Stimulated activated CD4-positive, alpha-beta T cell treated with anti-CD3 and anti-CD28 coated beads, Interleukin-4, amount 100 ng/mL, for 48 hours (primary cell): Measurements from ENCODE around the gene LDLRAD4.
A peak's percentile ranks its signal among the peaks of the same experiment; 100 is the strongest.
"Not testable (repeated sequence)": the region's sequence is repeated elsewhere in the genome, so short reads cannot be mapped to it uniquely, and the experiment has no call there.

Experiments
- DNase-seq, 2 donors: peaks; one replicate each; pipeline ENCODE4 v3.0.0-alpha.2; 2020; ENCODE audit warnings: low read depth in 2 of 2

The LDLRAD4 gene

DNA sequence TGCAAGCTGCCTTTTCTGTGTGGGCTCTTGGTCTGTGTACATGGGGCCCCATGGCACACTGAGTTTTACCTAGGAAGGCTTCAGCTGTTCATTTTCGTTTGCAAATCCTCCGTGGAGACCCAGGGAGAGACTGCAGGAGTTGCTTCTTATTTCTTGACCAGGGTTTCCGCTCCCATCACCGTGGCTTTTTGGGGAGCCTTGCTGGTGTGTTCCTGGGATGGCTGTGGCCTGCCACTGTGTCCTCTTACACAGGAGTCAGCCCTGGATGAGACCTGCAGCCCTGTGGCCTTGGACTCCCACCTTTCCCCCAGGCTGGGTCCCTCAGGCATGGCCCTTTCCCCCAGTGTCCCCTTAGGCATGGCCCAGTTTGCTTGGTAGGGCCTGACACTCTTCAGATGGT is 370.8 kb downstream of the LDLRAD4 start:
- no peak for DNase-seq

- DNase-seq: no peak
Observed at GRCh38 chr18:13589943-13590342, 371.4 kb downstream of the LDLRAD4 start.

GRCh38 chr18:13592246-13592645 is 373.7 kb downstream of the LDLRAD4 start:
- no peak for DNase-seq

- DNase-seq: no peak
Observed at GRCh38 chr18:13594551-13594950, 376.0 kb downstream of the LDLRAD4 start.

- no peak for DNase-seq
Observed at GRCh38 chr18:13597068-13597467, 378.5 kb downstream of the LDLRAD4 start.

GRCh38 chr18:13598591-13598990 is 380.0 kb downstream of the LDLRAD4 start:
- no peak for DNase-seq

DNA sequence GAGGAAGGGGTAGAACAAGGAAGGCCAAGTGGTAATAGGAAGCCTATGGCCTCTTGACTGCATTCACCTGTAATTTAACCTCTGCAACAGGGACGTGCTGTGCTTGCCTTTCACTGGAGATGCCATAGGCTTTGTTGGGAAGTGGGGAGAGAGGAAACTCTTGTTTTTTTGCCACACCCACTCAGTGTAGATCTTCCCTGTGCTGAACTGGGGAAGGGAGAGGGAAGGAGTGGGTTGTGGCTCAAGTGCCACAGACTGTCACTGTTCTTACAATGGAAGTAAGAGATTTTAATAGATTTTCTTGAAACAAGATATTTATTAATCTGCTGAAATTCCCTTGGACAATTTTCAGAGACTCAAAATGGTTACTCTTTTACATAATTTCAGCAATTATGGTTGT is 380.5 kb downstream of the LDLRAD4 start:
- DNase-seq: no peak

- DNase-seq: no peak
Observed at GRCh38 chr18:13603304-13604019, 384.9 kb downstream of the LDLRAD4 start.

- DNase-seq: no peak
Observed at GRCh38 chr18:13604786-13605185, 386.2 kb downstream of the LDLRAD4 start.

DNA sequence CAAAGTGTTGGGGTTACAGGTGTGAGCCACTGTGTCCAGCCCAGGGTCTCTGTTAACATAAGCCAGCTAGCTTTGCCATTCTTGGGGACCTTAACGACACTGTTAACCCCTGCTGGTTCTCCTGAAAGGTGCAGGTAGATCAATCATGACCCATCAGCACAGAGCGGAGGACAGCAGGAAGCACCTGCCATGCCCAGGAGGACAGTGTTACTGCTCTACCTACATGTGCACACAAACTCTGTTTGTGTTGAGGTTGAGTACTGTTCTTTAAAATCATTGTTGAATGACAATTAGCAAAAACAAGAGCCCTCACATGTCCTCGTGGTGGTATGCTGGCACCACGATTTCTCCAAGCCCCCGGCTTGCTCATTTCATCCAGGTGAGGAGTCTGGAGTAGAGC is 386.9 kb downstream of the LDLRAD4 start:
- no peak for DNase-seq

- no peak for DNase-seq
Observed at GRCh38 chr18:13605901-13606300, 387.3 kb downstream of the LDLRAD4 start.

- no peak for DNase-seq
Observed at GRCh38 chr18:13606604-13607254, 388.2 kb downstream of the LDLRAD4 start.

DNA sequence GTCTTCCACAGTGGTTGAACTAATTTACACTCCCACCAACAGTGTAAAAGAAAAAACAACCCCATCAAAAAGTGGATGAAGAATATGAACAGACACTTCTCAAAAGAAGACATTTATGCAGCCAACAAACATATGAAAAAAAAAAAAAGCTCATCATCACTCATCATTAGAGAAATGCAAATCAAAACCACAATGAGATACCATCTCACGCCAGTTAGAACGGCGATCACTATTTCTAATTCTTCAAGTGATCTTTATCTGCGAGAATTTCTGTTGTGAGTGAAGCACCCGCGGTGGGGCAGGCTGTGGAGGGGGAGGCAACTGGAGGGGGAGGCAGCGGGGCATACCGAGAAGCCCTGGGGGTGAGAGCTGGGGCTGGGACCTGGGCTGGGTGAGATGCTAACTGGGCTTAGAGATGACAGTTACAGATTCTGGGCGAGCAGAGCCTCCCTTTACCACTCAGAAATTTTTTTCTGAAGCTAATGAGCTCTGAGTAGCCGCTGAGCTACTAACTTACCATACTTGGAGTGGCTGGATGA is 389.5 kb downstream of the LDLRAD4 start:
- not testable (repeated sequence) for DNase-seq

DNA sequence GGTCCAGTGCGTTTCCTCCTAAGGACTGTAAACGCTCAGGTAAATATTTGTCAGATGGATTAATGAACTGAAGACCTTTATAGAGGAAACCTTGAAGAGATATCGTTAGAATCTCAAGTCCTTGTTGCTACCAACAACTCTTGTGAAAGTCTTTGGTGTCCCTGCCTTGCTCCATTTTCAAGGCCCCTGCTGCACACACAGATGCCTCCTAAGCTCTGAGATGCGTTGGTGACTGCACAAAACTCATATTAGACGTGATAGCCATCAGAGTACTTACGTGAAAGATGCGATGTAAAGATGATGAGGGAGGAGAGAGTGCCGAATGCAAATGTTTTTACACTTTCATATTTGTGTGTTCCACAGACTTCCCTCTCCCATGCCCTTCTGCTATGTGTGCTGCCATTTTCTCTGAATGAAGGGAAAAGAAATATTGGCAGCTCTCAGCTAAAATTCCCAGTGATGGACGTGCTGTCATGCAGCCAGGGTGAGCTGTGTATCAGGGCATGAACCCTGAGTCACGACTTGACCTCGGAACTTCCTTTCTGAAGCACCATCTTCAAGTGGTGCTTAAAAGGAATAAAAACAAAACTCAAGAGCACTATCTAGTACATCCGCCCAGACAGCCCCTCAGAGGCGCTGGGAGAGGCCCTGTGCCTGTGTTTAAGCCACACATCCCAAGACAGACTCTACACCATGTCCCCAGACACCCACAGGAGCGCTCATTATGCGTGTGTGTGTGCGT is 390.4 kb downstream of the LDLRAD4 start:
- no peak for DNase-seq

- DNase-seq: no peak
Observed at GRCh38 chr18:13610555-13611141, 392.1 kb downstream of the LDLRAD4 start.

DNA sequence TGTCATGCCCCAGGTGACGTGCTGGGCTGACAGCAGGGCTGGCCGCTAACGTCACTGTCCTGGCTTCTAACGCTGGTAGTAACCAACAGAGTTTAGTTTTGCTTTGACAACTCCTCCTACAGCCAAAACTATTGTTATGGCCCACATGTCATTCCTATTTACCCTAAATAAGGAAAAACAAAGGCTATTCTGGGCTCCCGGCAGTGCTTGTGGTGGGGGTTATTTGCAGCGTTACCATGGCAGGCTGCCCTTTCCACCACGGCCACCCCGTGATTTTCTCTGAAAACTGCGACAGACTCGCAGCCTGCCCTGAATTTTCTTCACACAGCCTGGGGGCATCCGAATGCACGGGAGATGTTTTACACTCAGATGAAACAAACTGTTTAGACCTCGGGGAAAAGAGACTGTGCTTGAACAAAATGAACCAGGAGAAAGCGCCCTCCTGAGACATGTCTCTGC is 392.6 kb downstream of the LDLRAD4 start:
- DNase-seq: no peak

DNA sequence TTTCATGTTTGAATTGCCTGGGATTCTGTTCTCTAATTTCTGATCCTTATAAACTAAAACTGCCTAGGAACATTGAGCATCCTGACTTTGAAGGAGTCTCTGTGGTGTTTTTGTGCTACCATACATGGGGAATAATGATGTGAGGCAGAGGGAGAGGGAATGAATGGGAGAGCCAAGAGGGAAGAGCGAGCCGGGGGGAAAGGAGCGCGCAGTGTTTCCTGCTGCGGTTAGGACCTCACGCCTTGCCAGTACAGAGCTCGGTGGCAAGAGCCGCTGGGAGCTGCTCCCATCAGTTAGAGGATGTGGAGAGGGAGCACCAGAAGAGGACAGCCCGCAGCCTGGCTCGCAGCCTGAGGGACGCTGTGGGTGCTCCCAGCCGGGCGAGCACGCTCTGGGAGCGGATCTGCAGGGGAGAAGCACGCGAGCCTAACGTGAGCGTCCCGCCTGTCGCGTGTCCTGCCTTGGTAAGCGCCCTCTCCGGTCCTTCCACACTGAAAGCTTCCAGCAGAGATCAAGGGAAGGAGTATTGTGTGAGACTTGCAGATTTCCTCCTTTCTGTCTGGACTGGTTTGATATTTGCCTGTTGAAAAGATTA is 393.1 kb downstream of the LDLRAD4 start:
- no peak for DNase-seq

- peak; percentile 42 to 58 for DNase-seq
Observed at GRCh38 chr18:13612196-13612997, 393.8 kb downstream of the LDLRAD4 start.

DNA sequence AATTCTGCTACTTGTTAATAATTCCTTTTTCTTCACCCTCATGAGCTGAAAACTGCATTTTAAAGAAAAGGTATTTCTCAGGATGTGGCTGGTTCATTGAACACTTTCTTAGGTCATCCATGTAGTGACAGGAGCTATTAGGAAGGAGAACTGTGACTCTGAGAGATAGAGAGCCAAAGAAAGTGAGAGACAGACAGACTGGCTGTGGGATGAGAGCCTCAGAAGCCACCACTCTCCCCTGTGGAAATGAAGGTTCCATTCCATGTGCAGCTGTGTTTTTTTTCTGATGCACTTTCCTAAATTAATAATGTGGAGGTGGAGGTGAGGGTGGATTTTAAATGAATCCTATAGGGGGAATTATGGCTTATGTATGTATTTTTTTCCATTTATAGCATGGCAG is 394.5 kb downstream of the LDLRAD4 start:
- DNase-seq: no peak

GRCh38 chr18:13613591-13614501 is 395.3 kb downstream of the LDLRAD4 start:
- no peak for DNase-seq
